ENCODE measurements around the gene SPON1.
"Not testable (repeated sequence)": the region's sequence is repeated elsewhere in the genome, so short reads cannot be mapped to it uniquely, and the experiment has no call there.

Gene SPON1

DNA sequence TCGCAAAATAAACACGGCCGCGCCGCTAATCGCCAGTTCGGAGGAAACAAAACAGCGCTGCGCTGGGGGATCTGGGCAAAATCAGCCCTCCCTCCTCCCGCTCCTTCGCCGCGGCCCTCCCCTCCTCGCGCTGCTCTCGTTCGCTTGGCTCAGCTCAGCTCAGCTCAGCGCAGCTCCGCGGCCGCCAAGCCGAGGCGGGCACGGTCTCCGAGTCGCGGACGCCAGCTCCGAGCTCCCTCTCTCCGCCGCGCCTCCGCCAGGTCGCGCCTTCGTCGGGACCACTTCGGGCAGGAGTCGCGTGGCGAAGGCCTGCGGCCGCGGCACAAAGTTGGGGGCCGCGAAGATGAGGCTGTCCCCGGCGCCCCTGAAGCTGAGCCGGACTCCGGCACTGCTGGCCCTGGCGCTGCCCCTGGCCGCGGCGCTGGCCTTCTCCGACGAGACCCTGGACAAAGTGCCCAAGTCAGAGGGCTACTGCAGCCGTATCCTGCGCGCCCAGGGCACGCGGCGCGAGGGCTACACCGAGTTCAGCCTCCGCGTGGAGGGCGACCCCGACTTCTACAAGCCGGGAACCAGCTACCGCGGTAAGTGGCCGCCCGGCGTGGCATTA, at the start of gene SPON1:
Gene SPON1, plus strand, starts transcription at position 162 of the 607 bp plus-strand sequence. Its CDS starts 182 bp downstream, at position 344.
- no peak for DNase-seq

DNA sequence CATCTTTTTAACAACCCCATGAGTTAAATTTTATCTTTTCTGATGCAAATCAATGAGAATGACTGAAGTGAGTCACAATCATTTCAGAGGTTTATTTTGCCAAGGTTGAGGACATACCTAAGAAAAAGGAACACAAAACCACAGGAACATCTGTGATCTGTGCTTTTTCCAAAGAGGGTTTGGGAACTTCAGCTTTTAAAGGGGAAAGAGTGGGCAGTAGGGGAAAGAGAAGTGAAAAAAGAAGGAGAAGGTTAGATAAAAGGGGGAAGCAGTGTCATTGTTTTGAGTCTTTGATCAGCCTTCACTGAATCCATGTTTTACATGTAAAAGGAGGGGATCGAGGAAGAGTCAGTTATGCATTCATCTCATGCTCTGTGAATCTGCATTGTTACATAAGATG, 45.3 kb upstream of the SPON1 start:
- no peak for DNase-seq

DNA sequence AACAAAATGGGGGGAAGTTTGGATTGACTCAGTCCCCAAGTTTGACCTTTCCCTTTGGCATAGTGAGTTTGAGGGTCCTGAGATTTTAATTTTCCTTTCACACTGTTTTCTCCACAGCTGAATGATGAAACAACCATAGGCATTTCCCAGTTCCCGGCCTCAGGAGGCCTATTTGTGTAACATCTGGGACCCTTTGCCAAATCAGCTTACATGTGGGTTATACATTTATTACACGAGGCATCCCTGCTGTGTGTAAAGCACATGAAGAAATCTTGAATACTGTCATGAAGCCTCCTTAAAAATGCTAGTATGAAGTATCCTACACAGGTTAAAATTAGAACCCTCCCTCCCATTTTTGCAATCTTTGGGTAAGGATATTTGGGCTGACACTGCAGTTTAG, 44.6 kb upstream of the SPON1 start:
- DNase-seq, result no peak

DNA sequence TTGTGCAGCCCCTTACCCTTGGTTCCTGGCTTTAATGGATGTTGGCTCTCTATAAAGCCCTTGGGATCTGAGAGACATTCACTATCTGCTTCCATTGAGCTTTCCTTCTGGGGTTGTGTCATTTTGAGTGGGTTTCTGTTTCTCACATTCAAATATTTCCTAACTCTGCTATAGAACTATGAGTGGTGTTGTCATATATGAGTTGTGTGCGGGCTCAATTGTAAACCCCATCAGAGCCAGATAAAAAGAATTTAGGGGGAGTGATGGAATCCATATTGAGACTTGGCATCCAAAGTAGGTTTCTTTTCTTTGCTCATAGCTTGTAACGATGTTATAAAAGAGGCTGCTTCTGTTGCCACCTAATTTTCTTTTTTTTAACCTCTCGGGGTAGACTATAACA, 41.8 kb upstream of the SPON1 start:
- no peak for DNase-seq

DNA sequence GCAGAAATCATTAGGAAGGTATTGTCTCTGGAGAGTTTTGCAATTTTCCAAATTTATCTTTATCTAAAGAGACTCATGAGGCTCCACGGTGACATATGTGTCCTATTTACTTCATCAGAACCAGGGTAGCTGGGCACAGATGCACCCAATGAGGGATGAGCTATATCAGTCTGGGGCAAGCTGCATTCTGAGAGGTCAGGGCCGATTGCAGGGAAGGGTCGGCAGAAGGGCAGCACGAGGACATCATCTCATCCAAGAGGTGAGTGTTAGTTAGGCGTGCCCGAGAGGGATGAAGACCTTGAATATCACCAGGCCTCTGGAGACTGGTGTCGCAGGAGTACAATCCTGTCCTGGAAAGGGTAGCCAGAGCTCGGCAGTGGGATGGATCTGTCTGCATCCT, 41.0 kb upstream of the SPON1 start:
- no peak for DNase-seq

DNA sequence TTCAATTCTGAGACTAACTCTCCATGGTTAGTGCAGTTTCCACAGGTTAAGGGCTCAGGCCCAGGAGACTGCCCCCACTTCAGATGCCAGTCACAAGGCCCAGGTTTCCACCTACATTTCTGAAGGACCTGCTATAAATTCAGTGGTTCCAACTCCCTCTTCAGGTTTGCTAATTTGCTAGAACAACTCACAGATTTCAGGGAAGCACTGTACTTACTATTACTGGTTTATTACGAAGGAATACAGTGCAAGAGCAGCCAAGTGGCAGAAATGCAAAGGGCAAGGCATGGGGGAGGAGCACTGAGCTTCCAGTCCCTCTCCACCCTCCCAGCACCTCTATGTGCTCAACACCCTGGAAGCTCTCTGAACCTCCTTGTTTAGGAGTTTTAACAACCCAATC, 39.3 kb upstream of the SPON1 start:
- no peak for DNase-seq

DNA sequence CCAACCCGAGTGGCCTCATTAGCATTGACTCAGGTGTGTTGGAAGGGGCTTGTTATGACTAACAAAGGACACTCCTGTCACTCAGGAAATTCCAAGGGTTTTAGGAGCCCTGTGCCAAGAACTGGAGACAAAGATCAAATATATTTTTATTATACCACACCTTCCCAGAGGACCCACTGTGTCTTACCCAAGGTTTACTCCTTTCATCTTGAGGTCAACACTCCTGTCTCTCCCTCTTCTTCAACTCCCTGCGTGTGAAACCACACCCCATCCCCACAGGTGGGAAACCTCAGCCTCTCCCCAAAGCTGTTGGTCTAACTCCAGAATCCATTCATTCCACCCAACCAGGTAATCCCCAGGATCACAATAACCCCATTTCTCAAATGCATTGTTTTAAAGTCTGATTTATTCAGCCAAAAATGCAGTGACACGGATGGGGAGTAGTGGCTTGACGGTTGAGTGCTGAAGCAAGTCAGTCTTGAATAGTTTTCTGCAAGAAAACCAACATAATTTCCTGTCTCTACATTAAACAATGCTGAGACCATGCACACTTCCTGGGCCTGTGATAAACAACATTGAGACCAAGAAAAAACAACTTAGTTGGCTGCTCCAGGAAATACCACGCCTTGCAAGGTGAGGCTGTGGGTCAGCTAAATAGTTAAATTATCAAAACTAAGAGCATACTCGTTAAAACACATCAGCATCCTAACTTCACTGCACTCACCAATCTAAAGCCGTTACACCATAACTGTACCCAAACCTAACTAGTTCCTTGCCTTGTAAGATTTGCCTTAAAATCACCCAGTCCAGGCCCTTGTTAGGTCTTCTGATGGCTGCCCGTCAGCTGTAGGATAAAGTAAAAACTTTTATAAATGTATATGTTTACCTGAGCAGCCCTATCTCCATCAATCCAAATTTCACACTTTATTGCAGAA, 38.5 kb upstream of the SPON1 start:
- DNase-seq, result no peak

DNA sequence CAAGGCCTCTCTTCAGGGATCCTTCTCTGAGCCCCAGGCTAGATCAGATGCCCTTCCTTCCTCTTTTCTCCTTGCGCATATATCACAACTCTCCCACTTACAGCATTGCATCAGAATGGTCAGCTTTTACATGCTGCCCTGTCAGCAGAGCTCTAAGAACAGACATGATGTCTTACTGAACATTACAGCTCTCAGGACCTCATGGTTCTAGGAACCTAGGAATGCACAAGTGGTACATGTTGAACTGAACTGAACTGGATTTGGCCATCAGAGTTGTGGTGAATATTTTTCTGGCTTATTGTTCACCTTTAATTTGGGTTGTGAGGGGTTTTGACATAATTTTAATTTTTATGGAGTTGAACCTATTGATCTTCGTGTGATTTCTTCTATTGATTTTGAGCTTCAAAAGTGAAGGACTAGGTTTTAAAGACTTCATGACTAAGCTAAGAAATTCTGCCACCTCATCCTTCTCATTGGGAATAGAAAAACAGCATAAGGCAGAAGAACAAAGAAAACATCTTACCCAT, 37.7 kb upstream of the SPON1 start:
- DNase-seq, result no peak

DNA sequence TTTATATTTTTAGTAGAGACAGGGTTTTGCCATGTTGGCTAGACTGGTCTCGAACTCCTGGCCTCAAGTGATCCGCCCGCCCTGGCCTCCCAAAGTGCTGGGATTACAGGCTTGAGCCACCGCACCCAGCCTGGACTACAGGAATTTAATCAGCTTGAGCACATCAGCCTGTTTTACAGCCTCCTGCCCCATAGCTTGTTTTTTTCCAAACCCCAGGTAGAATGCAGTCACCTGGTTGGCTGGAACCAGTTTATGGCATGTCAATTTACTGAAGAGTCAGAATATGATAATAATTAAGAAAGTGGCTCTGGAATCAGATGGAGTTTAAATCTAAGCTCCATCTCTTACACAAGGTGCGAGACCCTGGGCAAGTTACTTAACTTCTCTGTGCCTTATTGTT, 36.2 kb upstream of the SPON1 start:
- DNase-seq, result not testable (repeated sequence)

DNA sequence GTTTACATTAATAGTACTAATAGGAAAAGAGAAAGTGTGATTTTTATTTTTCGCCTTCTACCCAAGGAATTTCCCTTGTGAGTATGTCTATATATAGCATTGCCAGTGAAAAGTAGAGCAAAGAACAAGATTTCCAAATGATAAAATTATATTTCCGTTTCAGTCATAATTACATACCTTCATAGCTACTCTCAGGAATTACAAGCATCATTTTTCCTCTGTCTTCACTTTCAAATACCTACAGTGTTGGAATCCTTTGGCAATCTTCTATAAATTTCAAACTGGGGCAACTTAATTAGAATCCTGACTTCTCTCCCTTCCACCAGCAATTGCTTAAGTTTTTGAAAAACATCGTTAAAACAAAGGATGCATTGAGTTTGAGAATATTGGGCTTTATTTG, 35.5 kb upstream of the SPON1 start:
- no peak for DNase-seq

DNA sequence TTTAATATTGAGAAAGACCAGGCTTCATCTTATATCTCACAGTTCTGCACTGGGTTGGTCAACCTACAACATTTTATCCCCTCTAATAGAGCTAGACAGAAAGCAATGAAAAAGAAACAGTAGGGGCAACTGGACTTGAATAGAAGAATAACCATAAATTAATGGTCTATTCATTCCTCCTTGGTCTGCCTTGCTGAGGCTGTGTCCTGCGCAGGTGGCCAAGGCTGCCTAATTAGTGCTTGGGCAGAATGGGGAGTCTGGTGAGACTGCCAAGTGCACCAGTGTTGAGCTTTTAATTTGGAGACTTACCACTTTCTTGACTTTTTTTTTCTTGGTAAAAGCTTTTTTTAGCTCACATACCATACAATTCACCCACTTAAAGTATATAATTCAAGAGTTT, 35.0 kb upstream of the SPON1 start:
- no peak for DNase-seq

DNA sequence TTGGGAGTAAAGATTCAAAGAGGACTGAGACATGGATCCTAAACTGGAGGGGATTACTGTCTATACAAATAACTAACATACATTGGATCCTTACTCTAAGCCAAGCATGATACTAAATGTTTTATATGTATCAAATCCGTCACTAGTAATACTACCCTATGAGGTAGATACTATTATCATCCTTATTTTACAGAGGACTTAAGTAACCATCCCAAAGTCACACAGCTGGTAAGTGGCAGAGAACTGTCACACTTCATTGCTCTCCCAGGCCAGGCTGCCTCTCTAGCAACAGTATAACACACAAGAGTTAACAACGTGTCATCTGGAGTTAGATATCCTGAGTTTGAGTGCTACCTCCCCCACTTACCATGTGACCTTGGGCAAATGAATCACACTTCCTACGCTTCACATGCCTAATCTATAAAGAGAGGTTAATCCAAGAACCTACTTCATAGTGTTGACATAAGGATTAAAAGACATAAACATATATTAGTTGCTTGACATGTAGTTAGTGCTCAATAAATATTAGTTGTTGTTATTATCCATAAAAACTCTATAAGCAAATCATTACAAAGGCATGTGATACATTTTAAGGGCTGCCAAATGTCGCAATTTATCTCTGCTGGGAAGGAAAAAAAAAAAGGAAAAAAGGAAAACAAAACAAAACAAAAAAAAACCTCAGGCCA, 33.8 kb upstream of the SPON1 start:
- DNase-seq, result no peak

DNA sequence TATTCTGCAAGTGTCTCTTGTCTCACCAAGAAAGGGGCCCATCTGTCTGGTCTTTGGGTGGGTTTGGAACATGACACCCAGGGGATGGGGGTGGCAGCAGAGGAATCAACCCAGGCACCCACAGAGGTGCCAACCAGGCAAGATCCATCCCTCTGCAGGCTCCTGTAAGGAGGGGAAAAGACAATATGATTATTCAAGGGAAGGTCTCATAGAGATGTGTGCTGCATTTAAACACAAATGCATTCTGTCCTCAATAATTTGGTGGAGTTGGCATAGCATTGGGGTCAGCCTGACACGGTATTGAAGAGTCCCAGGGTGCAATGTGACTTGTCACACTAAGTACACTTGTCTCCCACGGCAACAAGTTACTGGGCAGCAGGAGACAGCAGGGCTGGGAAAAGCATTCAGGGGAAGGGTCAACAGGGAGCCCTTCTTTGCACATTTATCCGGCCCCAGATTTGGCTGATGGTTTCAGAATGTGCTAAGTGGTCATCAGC, 33.1 kb upstream of the SPON1 start:
- no peak for DNase-seq

DNA sequence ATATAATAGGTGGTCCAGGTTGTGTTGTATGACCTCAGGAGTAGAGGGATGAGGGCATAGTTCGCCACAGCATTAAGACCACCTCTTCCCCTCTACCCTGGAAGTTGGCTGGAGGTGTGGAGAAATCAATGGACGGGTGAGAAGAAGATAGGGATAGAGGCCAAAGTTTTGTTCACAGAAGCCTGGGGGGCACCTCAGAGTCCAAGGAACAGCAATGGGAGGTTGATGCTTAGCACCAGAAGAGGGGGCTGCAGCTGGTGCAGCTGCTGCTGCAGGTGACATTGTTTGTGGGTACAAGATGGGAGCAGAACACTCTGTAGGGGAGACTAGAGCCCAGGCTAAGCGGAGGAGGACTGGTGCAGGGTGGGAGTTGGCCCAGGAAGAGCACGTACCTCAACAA, 31.2 kb upstream of the SPON1 start:
- DNase-seq, result no peak

DNA sequence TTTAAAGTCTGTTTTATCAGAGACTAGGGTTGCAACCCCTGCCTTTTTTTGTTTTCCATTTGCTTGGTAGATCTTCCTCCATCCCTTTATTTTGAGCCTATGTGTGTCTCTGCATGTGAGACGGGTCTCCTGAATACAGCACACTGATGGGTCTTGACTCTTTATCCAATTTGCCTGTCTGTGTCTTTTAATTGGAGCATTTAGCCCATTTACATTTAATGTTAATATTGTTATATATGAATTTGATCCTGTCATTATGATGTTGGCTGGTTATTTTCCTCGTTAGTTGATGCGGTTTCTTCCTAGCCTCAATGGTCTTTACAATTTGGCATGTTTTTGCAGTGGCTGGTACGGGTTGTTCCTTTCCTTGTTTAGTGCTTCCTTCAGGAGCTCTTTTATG, 25.4 kb upstream of the SPON1 start:
- DNase-seq, result not testable (repeated sequence)

DNA sequence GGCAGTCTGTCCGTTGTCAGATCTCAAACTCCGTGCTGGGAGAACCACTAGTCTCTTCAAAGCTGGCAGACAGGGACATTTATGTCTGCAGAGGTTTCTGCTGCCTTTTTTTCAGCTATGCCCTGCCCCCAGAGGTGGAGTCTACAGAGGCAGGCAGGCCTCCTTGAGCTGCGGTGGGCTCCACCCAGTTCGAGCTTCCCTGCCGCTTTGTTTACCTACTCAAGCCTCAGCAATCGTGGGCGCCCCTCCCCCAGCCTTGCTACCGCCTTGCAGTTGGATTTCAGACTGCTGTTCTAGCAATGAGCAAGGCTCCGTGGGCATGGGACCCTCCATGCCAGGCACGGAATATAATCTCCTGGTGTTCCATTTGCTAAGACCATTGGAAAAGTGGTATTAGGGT, 23.7 kb upstream of the SPON1 start:
- not testable (repeated sequence) for DNase-seq

DNA sequence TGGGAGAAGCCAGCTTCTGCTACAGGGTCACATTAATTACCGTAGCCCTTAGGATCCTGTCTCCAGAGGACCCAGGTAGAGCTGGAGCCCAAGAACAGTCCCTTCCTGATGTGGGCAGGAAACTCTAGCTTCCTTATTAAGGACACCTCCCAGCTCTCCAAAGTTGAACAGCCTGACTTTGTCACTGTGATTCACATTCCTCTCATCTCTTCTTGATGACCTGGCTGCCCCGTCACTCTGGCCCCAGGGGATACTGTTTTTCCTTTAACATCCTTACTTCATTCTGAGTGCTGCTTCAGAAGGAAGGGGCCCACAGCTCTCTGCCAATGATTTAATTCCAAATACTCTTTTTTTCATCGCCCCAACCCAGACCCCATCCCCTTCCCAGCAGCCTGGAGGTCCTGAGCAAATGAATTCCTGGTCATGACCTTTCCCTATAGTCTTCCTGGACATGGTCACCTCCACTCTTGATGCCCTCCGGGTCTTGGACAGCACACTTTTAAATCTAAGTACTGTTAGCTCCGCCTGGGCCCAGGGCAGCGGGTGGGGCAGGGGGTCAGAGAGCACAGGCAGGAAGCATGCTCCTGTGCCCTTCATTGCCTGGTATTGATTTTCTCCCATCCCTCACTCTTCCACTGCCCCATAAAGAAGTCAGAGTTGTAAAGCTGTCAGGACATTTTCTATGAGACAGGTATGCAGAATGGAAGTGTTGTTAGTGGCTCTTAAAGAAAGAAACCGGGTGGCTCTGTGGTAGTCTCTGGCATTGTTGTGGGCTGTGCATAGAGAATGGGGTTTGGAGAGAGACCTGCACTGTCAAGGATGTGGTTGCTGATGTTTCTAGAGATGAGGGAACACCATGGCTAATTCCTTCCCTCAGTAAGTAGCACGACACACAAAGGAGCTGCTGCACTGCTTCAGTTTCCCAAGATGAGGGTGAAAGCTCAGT, 22.3 kb upstream of the SPON1 start:
- DNase-seq, result no peak

DNA sequence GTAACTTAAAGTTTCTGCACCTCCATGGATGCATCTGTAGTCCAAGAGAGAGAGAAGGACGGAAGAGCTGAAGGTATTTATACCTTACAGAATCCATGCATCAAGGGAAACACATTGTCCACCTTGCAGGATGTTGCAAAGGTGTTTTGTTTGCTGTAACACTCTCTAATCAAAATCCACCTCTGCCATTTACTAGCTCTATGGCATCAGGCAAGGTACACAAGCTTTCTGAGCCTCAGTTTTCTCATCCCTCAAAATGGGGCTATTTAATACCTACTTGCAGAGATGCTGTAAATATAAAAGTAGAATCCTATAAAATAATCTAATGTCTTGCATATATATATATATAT, 21.6 kb upstream of the SPON1 start:
- DNase-seq, result no peak

DNA sequence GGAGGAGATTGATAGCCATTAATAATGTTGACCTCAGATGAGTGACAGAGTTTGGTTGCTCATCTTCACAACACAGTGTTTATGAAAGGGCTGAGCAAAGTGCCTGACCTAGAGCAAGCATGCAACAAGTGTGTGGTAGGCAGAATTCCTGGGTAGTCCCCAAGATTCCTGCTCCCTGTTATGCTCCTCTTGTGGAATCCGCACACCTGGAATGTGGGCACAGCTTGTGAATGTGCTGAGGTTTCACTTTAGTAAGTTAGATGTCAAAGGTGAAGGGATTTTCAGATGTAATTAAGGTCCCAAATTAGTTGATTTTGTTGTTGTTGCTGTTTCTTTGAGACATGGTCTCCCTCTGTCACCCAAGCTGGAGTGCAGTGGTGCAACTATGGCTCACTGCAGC, 20.7 kb upstream of the SPON1 start:
- no peak for DNase-seq

DNA sequence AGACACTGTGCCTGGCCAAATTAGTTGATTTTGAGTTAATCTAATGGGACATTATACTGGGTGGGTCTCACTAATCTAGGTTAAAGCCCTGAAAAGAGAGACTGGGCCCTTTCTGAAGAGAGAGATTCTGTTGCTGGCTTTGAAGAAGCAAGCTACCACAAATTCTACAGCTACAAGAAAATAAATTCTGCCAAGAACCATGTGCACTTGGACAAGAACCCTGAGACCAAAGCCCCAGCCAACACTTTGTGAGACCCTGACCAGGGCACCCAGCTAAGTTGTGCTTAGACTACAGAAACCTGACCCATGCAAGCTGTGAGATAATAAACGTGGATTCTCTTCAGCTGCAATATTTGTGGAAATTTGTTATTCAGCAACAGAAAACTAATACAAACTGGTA, 20.1 kb upstream of the SPON1 start:
- no peak for DNase-seq

DNA sequence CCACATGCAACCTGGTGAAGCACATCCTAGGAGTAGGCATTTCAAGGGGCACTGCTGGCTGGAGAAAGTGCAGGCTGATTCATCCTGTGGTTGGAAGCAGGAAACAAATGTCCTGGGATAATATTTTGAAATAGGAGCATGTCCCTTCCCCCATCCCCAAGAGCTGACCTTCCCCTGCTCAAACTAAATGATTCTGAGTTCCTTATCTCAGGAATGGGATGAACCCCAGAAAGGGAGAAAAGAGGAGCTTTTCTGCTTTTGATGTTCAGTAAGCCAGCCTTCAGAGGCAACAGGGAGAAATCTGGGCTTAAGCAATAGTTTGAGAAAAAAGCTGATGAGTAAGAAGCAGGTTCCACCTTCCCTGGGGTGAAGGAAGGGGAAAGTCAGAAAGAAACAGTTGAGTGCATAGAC, 19.5 kb upstream of the SPON1 start:
- DNase-seq, result no peak

DNA sequence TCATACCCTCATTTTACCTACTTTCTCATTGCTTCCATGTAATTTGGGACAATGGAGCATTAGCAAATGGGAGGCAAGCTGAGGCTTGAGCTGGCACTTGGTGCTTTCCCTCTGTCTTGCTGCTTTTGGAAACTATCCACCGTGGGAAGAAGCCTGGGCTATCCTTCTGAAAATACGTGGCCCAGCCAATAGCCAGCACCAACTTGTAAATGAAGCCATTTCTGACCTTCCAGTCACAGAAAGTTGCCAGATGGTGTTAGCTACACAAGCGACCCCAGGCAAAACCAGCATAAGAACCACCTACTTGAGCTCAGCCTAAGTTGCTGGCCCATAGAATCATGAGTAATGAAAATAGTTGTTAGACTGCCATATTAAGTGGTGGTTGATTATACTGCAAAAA, 18.5 kb upstream of the SPON1 start:
- no peak for DNase-seq

All from NCI-H446 (cell line).